Endothelial cell of umbilical vein (primary cell): ENCODE results near the gene MCTP1.

Experiments used
- CTCF ChIP-seq, 2 donors: IDR thresholded peaks; 1 replicate in 1 of 2; 2 replicates in 1 of 2; pipeline ENCODE4 v1.5.1; 2011; ENCODE audit warnings: low read length in 2 of 2, mild to moderate bottlenecking in 2 of 2, moderate library complexity in 2 of 2, control low read depth in 1 of 2, inconsistent platforms in 1 of 2, low read depth in 1 of 2; ENCODE audit not compliant: insufficient read depth in 1 of 2; ENCODE audit errors: extremely low read depth in 1 of 2
- EZH2 ChIP-seq: IDR thresholded peaks from 2 replicates; pipeline ENCODE4 v1.6.1; 2012; ENCODE audit warnings: borderline replicate concordance, low read depth, mild to moderate bottlenecking, moderate library complexity, low read length, inconsistent platforms; ENCODE audit not compliant: severe bottlenecking
- MAX ChIP-seq: IDR thresholded peaks from 2 replicates; pipeline ENCODE4 v1.6.1; 2011; ENCODE audit not compliant: insufficient read depth, insufficient read length
- POLR2A ChIP-seq: IDR thresholded peaks from 2 replicates; pipeline ENCODE4 v1.6.1; 2012; ENCODE audit warnings: low read depth, mild to moderate bottlenecking, control low read depth, low read length
- POLR2AphosphoS5 ChIP-seq: IDR thresholded peaks from 2 replicates; pipeline ENCODE4 v1.6.1; 2012; ENCODE audit warnings: low read depth, mild to moderate bottlenecking, control low read depth, low read length, moderate library complexity; ENCODE audit not compliant: insufficient read depth

- TF ChIP-seq CTCF (IDR thresholded peaks at IDR 0.05; ENCODE audit: extremely low read depth in 1 of 2, insufficient read depth in 1 of 2, low read depth in 1 of 2, low read length in 2 of 2) (no peak), POLR2A (no peak), EZH2 (no peak), POLR2AphosphoS5 (no peak), MAX (no peak)
Measured at GRCh38 chr5:95244479-95244878, 40.4 kb downstream of the MCTP1 start.
